Sigmoid colon (tissue), 4 donors: ENCODE data around the gene SLC46A2.

Experiments used
- EP300 ChIP-seq, 4 donors: sonication (generic); formaldehyde crosslinking; IDR thresholded peaks; one replicate each; pipeline ENCODE4 v1.6.1; 2017; ENCODE audit warnings: antibody characterized with exemption in 4 of 4
- POLR2A ChIP-seq, 2 donors: fragments of 450-650 bp; IDR thresholded peaks; one replicate each; pipeline ENCODE4 v1.6.1; 2016; ENCODE audit warnings: antibody characterized with exemption in 2 of 2, mild to moderate bottlenecking in 2 of 2, moderate library complexity in 2 of 2
- TF ChIP-seq, protein P1 (sequence below), 4 experiments: fragments of 450-650 bp in 3 of 4; fragments of 200-600 bp in 1 of 4; IDR thresholded peaks; one replicate each; pipeline ENCODE4 v1.5.1; 2016 to 2019; ENCODE audit warnings: antibody characterized with exemption in 4 of 4, mild to moderate bottlenecking in 3 of 4, moderate library complexity in 2 of 4

DNA sequence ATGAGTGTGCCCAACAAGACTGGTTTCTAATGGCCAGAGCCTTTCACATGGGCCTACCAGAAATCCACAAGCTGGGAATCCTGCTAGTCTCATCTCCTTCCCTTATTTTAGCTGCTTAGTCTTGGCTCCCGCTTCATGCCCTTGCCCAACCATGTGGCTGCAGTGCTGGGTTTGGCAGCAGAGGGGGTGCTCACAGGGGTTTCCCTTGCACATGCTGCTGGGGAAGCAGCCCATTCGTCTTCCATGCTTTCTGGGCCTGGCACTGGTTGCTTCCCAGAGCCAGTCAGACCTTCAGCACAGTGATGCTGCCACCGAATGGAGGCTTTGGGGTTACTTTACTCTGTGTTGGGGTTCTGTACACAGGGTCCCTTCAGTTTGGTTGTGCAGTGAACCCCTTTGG is 26.3 kb downstream of the SLC46A2 start:
- TF ChIP-seq, protein P1, sequence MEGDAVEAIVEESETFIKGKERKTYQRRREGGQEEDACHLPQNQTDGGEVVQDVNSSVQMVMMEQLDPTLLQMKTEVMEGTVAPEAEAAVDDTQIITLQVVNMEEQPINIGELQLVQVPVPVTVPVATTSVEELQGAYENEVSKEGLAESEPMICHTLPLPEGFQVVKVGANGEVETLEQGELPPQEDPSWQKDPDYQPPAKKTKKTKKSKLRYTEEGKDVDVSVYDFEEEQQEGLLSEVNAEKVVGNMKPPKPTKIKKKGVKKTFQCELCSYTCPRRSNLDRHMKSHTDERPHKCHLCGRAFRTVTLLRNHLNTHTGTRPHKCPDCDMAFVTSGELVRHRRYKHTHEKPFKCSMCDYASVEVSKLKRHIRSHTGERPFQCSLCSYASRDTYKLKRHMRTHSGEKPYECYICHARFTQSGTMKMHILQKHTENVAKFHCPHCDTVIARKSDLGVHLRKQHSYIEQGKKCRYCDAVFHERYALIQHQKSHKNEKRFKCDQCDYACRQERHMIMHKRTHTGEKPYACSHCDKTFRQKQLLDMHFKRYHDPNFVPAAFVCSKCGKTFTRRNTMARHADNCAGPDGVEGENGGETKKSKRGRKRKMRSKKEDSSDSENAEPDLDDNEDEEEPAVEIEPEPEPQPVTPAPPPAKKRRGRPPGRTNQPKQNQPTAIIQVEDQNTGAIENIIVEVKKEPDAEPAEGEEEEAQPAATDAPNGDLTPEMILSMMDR (IDR thresholded peaks at IDR 0.05) = no peak
- TF ChIP-seq POLR2A (IDR thresholded peaks at IDR 0.05) (no peak), EP300 (IDR thresholded peaks at IDR 0.05) (no peak)
